HFFc6 (cell line): ENCODE results near the gene CNTN3. TPM values are rescaled to one million over a fixed set of nuclear protein-coding genes. Genes with fewer than 3 reads are reported as not detected.
A peak's percentile ranks its signal among the peaks of the same experiment; 100 is the strongest.

Source experiments
- DNase-seq: peaks from one replicate; pipeline ENCODE4 v3.0.0-alpha.2; 2018
- H3K27ac Mint-ChIP-seq: 2 replicates; pipeline ENCODE4 v1.8.0; 2020; ENCODE audit warnings: mild to moderate bottlenecking, mixed read lengths
- H3K27me3 Mint-ChIP-seq: 2 replicates; pipeline ENCODE4 v1.8.0; 2021; ENCODE audit warnings: mild to moderate bottlenecking, moderate library complexity, mixed read lengths; ENCODE audit not compliant: insufficient read depth
- H3K36me3 Mint-ChIP-seq: 2 replicates; pipeline ENCODE4 v1.8.0; 2021; ENCODE audit warnings: low read depth, mixed read lengths
- H3K4me1 Mint-ChIP-seq: 2 replicates; pipeline ENCODE4 v1.8.0; 2020; ENCODE audit warnings: low read depth, mixed read lengths
- H3K4me3 Mint-ChIP-seq: 2 replicates; pipeline ENCODE4 v1.8.0; 2020; ENCODE audit warnings: mild to moderate bottlenecking, moderate library complexity, mixed read lengths
- H3K9me3 Mint-ChIP-seq: 2 replicates; pipeline ENCODE4 v1.8.0; 2020; ENCODE audit warnings: mild to moderate bottlenecking, mixed read lengths
- total RNA-seq, 6 experiments: library from RNA; stranded (reverse); fragmentation: NEBNext Ultra II Directional; extraction: Animal tissue kit (Norgen Biotek cat#: 25700); gene quantifications; 2 replicates in 1 of 6; 3 replicates in 5 of 6; pipeline ENCODE4 v1.2.3, GENCODE V29; 2021
- TF ChIP-seq, protein P1 (sequence below): fragments of 200-600 bp; sonication (generic); IDR thresholded peaks from 2 replicates; pipeline ENCODE4 v1.5.0; 2021; ENCODE audit warnings: antibody characterized with exemption, mild to moderate bottlenecking

The CNTN3 gene
- total RNA-seq, 6 experiments from 2014 or later = 9.8 to 14.6 (median 12.3) TPM

GRCh38 chr3:74624301-74624700 lies 9.8 kb upstream of the CNTN3 start:
- H3K27me3 Mint-ChIP-seq = no peaks in the 10 kb centered on the region
- H3K9me3 Mint-ChIP-seq = no peaks in the 10 kb centered on the region
- H3K36me3 Mint-ChIP-seq = no peaks in the 10 kb centered on the region
- DNase-seq = peak; percentile 78
- TF ChIP-seq, protein P1, sequence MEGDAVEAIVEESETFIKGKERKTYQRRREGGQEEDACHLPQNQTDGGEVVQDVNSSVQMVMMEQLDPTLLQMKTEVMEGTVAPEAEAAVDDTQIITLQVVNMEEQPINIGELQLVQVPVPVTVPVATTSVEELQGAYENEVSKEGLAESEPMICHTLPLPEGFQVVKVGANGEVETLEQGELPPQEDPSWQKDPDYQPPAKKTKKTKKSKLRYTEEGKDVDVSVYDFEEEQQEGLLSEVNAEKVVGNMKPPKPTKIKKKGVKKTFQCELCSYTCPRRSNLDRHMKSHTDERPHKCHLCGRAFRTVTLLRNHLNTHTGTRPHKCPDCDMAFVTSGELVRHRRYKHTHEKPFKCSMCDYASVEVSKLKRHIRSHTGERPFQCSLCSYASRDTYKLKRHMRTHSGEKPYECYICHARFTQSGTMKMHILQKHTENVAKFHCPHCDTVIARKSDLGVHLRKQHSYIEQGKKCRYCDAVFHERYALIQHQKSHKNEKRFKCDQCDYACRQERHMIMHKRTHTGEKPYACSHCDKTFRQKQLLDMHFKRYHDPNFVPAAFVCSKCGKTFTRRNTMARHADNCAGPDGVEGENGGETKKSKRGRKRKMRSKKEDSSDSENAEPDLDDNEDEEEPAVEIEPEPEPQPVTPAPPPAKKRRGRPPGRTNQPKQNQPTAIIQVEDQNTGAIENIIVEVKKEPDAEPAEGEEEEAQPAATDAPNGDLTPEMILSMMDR = no peak
- no peak overlapping the region for H3K4me3 Mint-ChIP-seq
- H3K4me1 Mint-ChIP-seq = peaks cover 41% of the 10 kb centered on the region
- peak overlapping the region; percentile 62 for H3K27ac Mint-ChIP-seq

DNA sequence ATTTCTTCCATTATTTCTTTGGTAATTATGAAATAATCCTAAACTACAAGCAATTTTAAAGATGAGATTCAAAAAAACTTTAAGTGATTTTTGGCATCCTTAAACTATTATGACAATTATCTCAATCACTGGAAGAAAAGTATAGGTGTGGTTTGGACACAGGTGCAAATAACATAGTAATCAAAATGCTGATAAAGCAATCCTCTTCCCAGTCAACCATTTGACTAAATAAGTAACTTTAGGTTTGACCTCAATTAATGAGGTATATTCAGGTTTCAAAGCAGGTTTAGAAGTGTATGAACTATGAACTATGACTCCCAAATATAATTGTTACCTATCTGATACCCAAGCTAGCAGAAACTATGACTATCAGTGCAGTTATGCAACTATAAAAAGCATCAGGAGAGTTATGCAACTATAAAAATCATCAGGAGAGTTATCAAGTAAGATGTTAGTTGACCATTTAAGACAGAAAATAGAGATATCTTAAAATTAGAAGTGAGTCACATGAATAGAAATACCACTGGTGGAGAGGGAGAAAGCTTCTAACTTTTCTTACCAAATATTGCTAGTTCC lies 8.9 kb upstream of the CNTN3 start:
- H3K9me3 Mint-ChIP-seq = no peaks in the 10 kb centered on the region
- peak overlapping the region; percentile 18; the same call in 1 of the 2 replicates for H3K27ac Mint-ChIP-seq
- no peak for DNase-seq
- H3K27me3 Mint-ChIP-seq = no peaks in the 10 kb centered on the region
- no peaks in the 10 kb centered on the region for H3K36me3 Mint-ChIP-seq
- TF ChIP-seq, protein P1 = no peak
- peaks cover 41% of the 10 kb centered on the region for H3K4me1 Mint-ChIP-seq
- H3K4me3 Mint-ChIP-seq = no peak overlapping the region

DNA sequence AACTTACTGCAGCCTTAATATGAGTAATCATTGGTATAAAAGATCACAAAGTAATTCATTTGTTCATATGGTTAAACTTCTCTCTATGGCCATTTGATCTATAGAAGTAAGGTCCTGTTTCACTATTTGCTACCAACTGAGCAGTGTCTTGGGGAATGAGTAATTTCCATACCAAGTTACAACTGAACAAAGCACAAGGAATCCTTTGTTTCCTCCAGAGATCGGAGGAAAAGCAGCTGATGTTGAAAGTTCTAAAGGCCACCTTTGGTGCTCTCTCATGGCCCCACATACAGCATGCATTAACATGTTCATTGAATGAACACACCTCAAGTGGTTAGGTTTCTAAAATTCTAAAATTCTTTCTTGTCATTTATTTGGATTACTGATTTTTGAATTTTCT lies 7.1 kb upstream of the CNTN3 start:
- no peaks in the 10 kb centered on the region for H3K36me3 Mint-ChIP-seq
- peaks cover 26% of the 10 kb centered on the region for H3K4me1 Mint-ChIP-seq
- DNase-seq = no peak
- H3K27me3 Mint-ChIP-seq = no peaks in the 10 kb centered on the region
- H3K9me3 Mint-ChIP-seq = no peaks in the 10 kb centered on the region
- H3K4me3 Mint-ChIP-seq = no peak overlapping the region
- TF ChIP-seq, protein P1 = no peak
- no peak overlapping the region for H3K27ac Mint-ChIP-seq

GRCh38 chr3:74617776-74618175 lies 3.3 kb upstream of the CNTN3 start:
- Mint-ChIP-seq H3K4me3 (no peak overlapping the region), H3K4me1 (peaks cover 16% of the 10 kb centered on the region), H3K36me3 (no peaks in the 10 kb centered on the region), H3K27me3 (no peaks in the 10 kb centered on the region), H3K27ac (no peak overlapping the region), H3K9me3 (no peaks in the 10 kb centered on the region)
- TF ChIP-seq, protein P1 = no peak
- DNase-seq = no peak

- Mint-ChIP-seq H3K27me3 (no peaks in the 10 kb centered on the region), H3K4me1 (peaks cover 38% of the 10 kb centered on the region), H3K9me3 (no peaks in the 10 kb centered on the region), H3K27ac (peak overlapping the region; percentile 64), H3K36me3 (peaks cover 6% of the 10 kb centered on the region; the same call in 1 of the 2 replicates), H3K4me3 (peak overlapping the region; percentile 91)
- TF ChIP-seq, protein P1 = no peak
- no peak for DNase-seq
Measured at GRCh38 chr3:74613521-74614106, 845 bp downstream of the CNTN3 start.
